PFSK-1 (cell line): ENCODE measurements around the gene HLF.

Experiments used
- FOXP2 ChIP-seq: optimal IDR thresholded peaks from 2 replicates; pipeline ENCODE3; 2011; ENCODE audit warnings: borderline replicate concordance, control low read depth, inconsistent platforms; ENCODE audit not compliant: insufficient read depth; ENCODE audit errors: extremely low read length, extremely low read depth
- POLR2AphosphoS5 ChIP-seq: IDR thresholded peaks from 2 replicates; pipeline ENCODE4 v1.6.1; 2012; ENCODE audit warnings: low read depth, mild to moderate bottlenecking, control low read depth, low read length, moderate library complexity
- REST ChIP-seq, 2 experiments: IDR thresholded peaks; 2 replicates each; pipeline versions ENCODE4 v1.6.1 to v1.8.0; 2011 to 2012; ENCODE audit warnings: low read depth in 2 of 2, low read length in 2 of 2, control low read depth in 1 of 2, inconsistent platforms in 1 of 2, mild to moderate bottlenecking in 1 of 2, moderate library complexity in 1 of 2; ENCODE audit not compliant: insufficient read depth in 1 of 2
- SIN3A ChIP-seq: IDR thresholded peaks from 2 replicates; pipeline ENCODE4 v1.6.1; 2012; ENCODE audit warnings: mild to moderate bottlenecking, low read length, moderate library complexity, borderline replicate concordance; ENCODE audit not compliant: insufficient read depth
- TAF1 ChIP-seq: IDR thresholded peaks from 2 replicates; pipeline ENCODE4 v1.6.1; 2012; ENCODE audit warnings: low read length, control low read depth, borderline replicate concordance; ENCODE audit not compliant: insufficient read depth

Gene HLF

DNA sequence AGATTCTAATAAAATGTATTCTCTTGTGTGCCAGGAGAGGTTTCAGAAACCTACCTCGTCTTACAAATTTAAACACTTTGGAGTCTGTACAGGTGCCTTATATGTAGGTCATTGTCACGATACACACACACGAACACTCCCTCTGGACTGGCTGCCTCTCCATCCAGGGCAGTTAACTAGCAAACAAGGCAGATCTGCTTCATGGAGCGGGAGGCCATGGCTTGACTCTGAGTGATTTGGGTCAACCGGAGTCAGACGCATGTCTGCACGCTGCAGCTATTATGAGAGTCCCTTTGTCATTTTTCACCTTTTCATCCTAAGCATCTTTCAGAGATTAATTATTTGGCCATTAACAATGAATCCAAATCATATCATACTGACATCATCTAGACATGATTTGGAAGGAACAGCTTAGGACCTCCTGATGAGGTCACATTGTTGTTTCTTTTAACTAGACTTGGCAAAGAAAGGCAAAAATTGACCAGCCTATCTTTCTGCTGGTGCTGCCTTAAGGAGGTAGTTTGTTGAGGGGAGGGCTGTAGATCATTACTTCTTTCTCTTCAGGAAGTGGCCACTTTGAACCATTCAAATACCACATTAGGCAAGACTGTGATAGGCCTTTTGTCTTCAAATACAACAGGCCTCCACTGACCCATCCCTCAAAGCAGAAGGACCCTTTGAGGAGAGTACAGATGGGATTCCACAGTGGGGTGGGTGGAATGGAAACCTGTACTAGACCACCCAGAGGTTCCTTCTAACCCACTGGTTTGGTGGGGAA, 58.9 kb downstream of the HLF start:
- TF ChIP-seq REST (IDR thresholded peaks at IDR 0.05; ENCODE audit: insufficient read depth in 1 of 2, low read depth in 2 of 2, low read length in 2 of 2) (no peak), SIN3A (no peak), FOXP2 (no peak), POLR2AphosphoS5 (no peak), TAF1 (no peak)

GRCh38 chr17:55324296-55324978, 59.7 kb downstream of the HLF start:
- TF ChIP-seq FOXP2 (no peak), REST (IDR thresholded peaks at IDR 0.05; ENCODE audit: insufficient read depth in 1 of 2, low read depth in 2 of 2, low read length in 2 of 2) (no peak), SIN3A (no peak), TAF1 (no peak), POLR2AphosphoS5 (no peak)

GRCh38 chr17:55325406-55325805, 60.6 kb downstream of the HLF start:
- no peak for TF ChIP-seq REST (IDR thresholded peaks at IDR 0.05; ENCODE audit: insufficient read depth in 1 of 2, low read depth in 2 of 2, low read length in 2 of 2)
- no peak for TF ChIP-seq POLR2AphosphoS5
- TF ChIP-seq TAF1: no peak
- TF ChIP-seq SIN3A: no peak
- no peak for TF ChIP-seq FOXP2

DNA sequence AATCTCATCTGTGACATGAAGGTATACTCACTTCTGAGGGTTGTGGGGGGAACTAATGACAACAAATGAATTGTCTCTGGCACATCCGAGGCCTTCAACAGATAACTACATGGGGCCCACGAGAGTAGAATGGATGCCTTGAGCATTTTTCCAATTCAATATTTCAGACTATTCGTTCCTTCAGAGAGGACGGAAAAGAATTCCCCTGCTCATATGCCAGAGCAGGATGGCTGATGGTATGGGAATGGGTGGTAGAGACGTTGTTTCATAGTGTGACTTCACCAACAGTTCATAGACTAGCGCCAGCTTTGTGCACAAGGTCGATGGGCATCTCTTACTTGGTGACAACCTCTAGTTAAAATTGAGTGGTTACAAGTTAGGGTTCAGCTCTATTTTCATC, 61.3 kb downstream of the HLF start:
- TF ChIP-seq SIN3A (no peak), TAF1 (no peak), POLR2AphosphoS5 (no peak), REST (IDR thresholded peaks at IDR 0.05; ENCODE audit: insufficient read depth in 1 of 2, low read depth in 2 of 2, low read length in 2 of 2) (no peak), FOXP2 (no peak)
